Loucy (cell line): Measurements from ENCODE around the gene ENHO.

Experiments
- H2AFZ ChIP-seq: fragments of 200-600 bp; sonication (generic); 2 replicates; pipeline ENCODE4 v1.6.0; 2016; ENCODE audit warnings: antibody characterized with exemption, mild to moderate bottlenecking, low read length, moderate library complexity
- H3F3A ChIP-seq: fragments of 200-600 bp; 2 replicates; pipeline ENCODE4 v1.6.0; 2016; ENCODE audit warnings: antibody characterized with exemption, low read depth, mild to moderate bottlenecking
- H3K27me3 ChIP-seq: fragments of 200-600 bp; sonication (generic); 2 replicates; pipeline ENCODE4 v1.6.1; 2014; ENCODE audit warnings: low read length, mild to moderate bottlenecking; ENCODE audit not compliant: insufficient read depth, poor library complexity, severe bottlenecking
- H3K36me3 ChIP-seq: fragments of 200-600 bp; sonication (generic); 2 replicates; pipeline ENCODE4 v1.6.1; 2016; ENCODE audit warnings: low read length; ENCODE audit not compliant: insufficient read depth
- H3K4me1 ChIP-seq: fragments of 200-600 bp; sonication (generic); 2 replicates; pipeline ENCODE4 v1.5.1; 2014; ENCODE audit warnings: low read length, mild to moderate bottlenecking; ENCODE audit not compliant: insufficient read depth, poor library complexity, severe bottlenecking
- H3K4me2 ChIP-seq: fragments of 200-600 bp; sonication (generic); 2 replicates; pipeline ENCODE4 v1.6.0; 2014; ENCODE audit warnings: antibody characterized with exemption, low read length, low read depth, mild to moderate bottlenecking; ENCODE audit not compliant: poor library complexity, severe bottlenecking
- H3K4me3 ChIP-seq: fragments of 200-600 bp; sonication (generic); 2 replicates; pipeline ENCODE4 v1.5.1; 2014; ENCODE audit warnings: low read length, mild to moderate bottlenecking, mixed read lengths; ENCODE audit not compliant: poor library complexity, severe bottlenecking
- H3K79me2 ChIP-seq: fragments of 200-600 bp; sonication (generic); 2 replicates; pipeline ENCODE4 v1.6.1; 2014; ENCODE audit warnings: low read length; ENCODE audit not compliant: insufficient read depth
- H3K9ac ChIP-seq: fragments of 200-600 bp; sonication (generic); 2 replicates; pipeline ENCODE4 v1.6.0; 2014; ENCODE audit warnings: mild to moderate bottlenecking, low read depth, low read length, moderate library complexity; ENCODE audit not compliant: poor library complexity, severe bottlenecking
- H3K9me2 ChIP-seq: fragments of 200-600 bp; sonication (generic); replicated peaks from 2 replicates; pipeline ENCODE4 v1.6.1; 2016; ENCODE audit warnings: low read depth, low read length, mixed read lengths
- H3K9me3 ChIP-seq: fragments of 200-600 bp; sonication (generic); 2 replicates; pipeline ENCODE4 v1.6.1; 2014; ENCODE audit warnings: mild to moderate bottlenecking, antibody characterized with exemption, low read length, low read depth; ENCODE audit not compliant: insufficient read depth
- H4K20me1 ChIP-seq: fragments of 200-600 bp; sonication (generic); 2 replicates; pipeline ENCODE4 v1.6.0; 2014; ENCODE audit warnings: antibody characterized with exemption, low read length, mild to moderate bottlenecking; ENCODE audit not compliant: insufficient read depth, poor library complexity, severe bottlenecking
- CTCF ChIP-seq: fragments of 200-600 bp; sonication (generic); conservative IDR thresholded peaks from 2 replicates; pipeline ENCODE4 v1.5.1; 2014; ENCODE audit warnings: mild to moderate bottlenecking, antibody characterized with exemption, low read length
- EZH2phosphoT487 ChIP-seq: fragments of 200-600 bp; IDR thresholded peaks from 2 replicates; pipeline ENCODE4 v1.6.1; 2018; ENCODE audit warnings: antibody characterized with exemption, mild to moderate bottlenecking, moderate library complexity, borderline replicate concordance

The ENHO gene

GRCh38 chr9:34556949-34557348, 34.2 kb upstream of the ENHO start:
- H3K9me3 ChIP-seq = no peaks in the 10 kb centered on the region
- no peak overlapping the region for H2AFZ ChIP-seq
- no peaks in the 10 kb centered on the region for H3K27me3 ChIP-seq
- no peaks in the 10 kb centered on the region for H3K9me2 ChIP-seq
- TF ChIP-seq EZH2phosphoT487 (no peak), CTCF (no peak)
- no peaks in the 10 kb centered on the region for H3K36me3 ChIP-seq
- no peaks in the 10 kb centered on the region for H3K4me1 ChIP-seq
- H3K79me2 ChIP-seq = no peaks in the 10 kb centered on the region
- H3K4me2 ChIP-seq = no peak overlapping the region
- H3F3A ChIP-seq = no peaks in the 10 kb centered on the region
- H3K4me3 ChIP-seq = no peak overlapping the region
- no peak overlapping the region for H3K9ac ChIP-seq
- H4K20me1 ChIP-seq = no peaks in the 10 kb centered on the region

DNA sequence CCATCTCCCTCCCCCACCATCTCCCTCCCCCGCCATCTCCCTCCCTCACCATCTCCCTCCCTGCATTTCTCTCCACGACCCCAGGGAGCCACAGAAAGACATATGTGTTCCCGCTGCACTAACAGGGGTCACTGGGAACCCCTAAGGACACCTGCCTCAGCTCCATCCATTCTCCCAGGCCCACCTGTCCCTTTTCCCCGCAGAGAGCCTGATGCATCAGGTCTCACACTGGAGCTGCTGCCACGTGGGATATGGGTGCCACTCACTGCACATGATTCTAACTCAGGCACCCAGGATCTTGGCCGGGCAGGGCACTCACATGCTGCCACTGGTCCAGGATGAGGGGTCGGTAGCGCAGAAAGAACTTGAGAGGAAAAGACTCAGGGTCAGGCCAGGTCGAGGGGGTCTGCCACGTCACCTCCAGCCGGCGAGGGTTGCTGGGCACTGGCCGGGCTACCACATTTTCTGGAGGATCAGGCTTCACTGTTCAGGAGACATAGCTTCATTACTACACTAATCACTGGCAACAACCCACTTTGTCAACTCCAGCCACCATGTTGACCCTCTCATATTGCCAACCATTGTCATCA, 33.2 kb upstream of the ENHO start:
- Histone ChIP-seq H3K36me3 (no peaks in the 10 kb centered on the region), H3K27me3 (no peaks in the 10 kb centered on the region), H3K9me2 (no peaks in the 10 kb centered on the region), H3K79me2 (no peaks in the 10 kb centered on the region), H3K4me2 (no peak overlapping the region), H4K20me1 (no peaks in the 10 kb centered on the region), H2AFZ (no peak overlapping the region), H3K4me3 (no peak overlapping the region), H3K9me3 (no peaks in the 10 kb centered on the region), H3K4me1 (no peaks in the 10 kb centered on the region), H3F3A (no peaks in the 10 kb centered on the region), H3K9ac (no peak overlapping the region)
- TF ChIP-seq EZH2phosphoT487 (no peak), CTCF (no peak)

GRCh38 chr9:34555500-34555899, 32.7 kb upstream of the ENHO start:
- no peak overlapping the region for H3K9ac ChIP-seq
- H3K4me2 ChIP-seq = no peak overlapping the region
- H3F3A ChIP-seq = no peaks in the 10 kb centered on the region
- no peaks in the 10 kb centered on the region for H4K20me1 ChIP-seq
- no peaks in the 10 kb centered on the region for H3K79me2 ChIP-seq
- no peak overlapping the region for H2AFZ ChIP-seq
- no peak overlapping the region for H3K4me3 ChIP-seq
- TF ChIP-seq EZH2phosphoT487 (no peak), CTCF (no peak)
- no peaks in the 10 kb centered on the region for H3K9me2 ChIP-seq
- no peaks in the 10 kb centered on the region for H3K9me3 ChIP-seq
- no peaks in the 10 kb centered on the region for H3K27me3 ChIP-seq
- H3K4me1 ChIP-seq = no peaks in the 10 kb centered on the region
- no peaks in the 10 kb centered on the region for H3K36me3 ChIP-seq
